CD4-positive, CD25-positive, alpha-beta regulatory T cell (primary cell): ENCODE measurements around the gene MAS1L. TPM values are rescaled to one million over a fixed set of nuclear protein-coding genes. Genes with fewer than 3 reads are reported as not detected.
A peak's percentile ranks its signal among the peaks of the same experiment; 100 is the strongest.

ENCODE experiments used
- ATAC-seq, 2 donors: fragments of 150-1000 bp; cut with Tn5 transposase; one replicate each; pipeline ENCODE4 v1.10.0; 2021; ENCODE audit warnings: low read depth in 2 of 2, moderate number of reproducible peaks in 2 of 2, moderate library complexity in 1 of 2
- DNase-seq, 3 donors: peaks; one replicate each; pipeline versions ENCODE4 v3.0.0 to v3.0.0-alpha.2; 2012 to 2022; ENCODE audit warnings: mixed read lengths in 1 of 3
- H3K27ac ChIP-seq: one replicate; pipeline ENCODE4 v1.7.0; 2013; ENCODE audit warnings: mild to moderate bottlenecking, low read length; ENCODE audit not compliant: insufficient read depth, poor library complexity, severe bottlenecking
- H3K27me3 ChIP-seq: one replicate; pipeline ENCODE4 v1.7.0; 2013; ENCODE audit warnings: low read length; ENCODE audit not compliant: control insufficient read depth, insufficient read depth
- H3K36me3 ChIP-seq: one replicate; pipeline ENCODE4 v1.7.0; 2013; ENCODE audit warnings: mild to moderate bottlenecking, low read length, moderate library complexity; ENCODE audit not compliant: control insufficient read depth, insufficient read depth
- H3K4me1 ChIP-seq: 2 replicates; pipeline ENCODE4 v1.7.0; 2013; ENCODE audit warnings: mild to moderate bottlenecking, low read length; ENCODE audit not compliant: insufficient read depth, control insufficient read depth, poor library complexity, severe bottlenecking
- H3K4me3 ChIP-seq: one replicate; pipeline ENCODE4 v1.7.0; 2013; ENCODE audit warnings: low read depth, mild to moderate bottlenecking, low read length, moderate library complexity
- H3K9me3 ChIP-seq, 2 experiments: 1 replicate in 1 of 2; 2 replicates in 1 of 2; pipeline ENCODE4 v1.7.0; 2013; ENCODE audit warnings: low read length in 2 of 2, mild to moderate bottlenecking in 1 of 2, moderate library complexity in 1 of 2; ENCODE audit not compliant: control insufficient read depth in 2 of 2
- H3K27ac Mint-ChIP-seq, 3 donors: one replicate each; pipeline ENCODE4 v1.8.0; 2020 to 2022; ENCODE audit warnings: mild to moderate bottlenecking in 3 of 3, mixed read lengths in 3 of 3, moderate library complexity in 2 of 3
- H3K27me3 Mint-ChIP-seq: one replicate; pipeline ENCODE4 v1.8.0; 2022; ENCODE audit warnings: mild to moderate bottlenecking, mixed read lengths
- H3K36me3 Mint-ChIP-seq: one replicate; pipeline ENCODE4 v1.8.0; 2020; ENCODE audit warnings: mixed read lengths
- H3K4me1 Mint-ChIP-seq, 4 donors: one replicate each; pipeline ENCODE4 v1.8.0; 2020 to 2022; ENCODE audit warnings: mixed read lengths in 4 of 4, mild to moderate bottlenecking in 1 of 4
- H3K4me3 Mint-ChIP-seq, 4 donors: one replicate each; pipeline ENCODE4 v1.8.0; 2020 to 2022; ENCODE audit warnings: mild to moderate bottlenecking in 4 of 4, mixed read lengths in 4 of 4, moderate library complexity in 3 of 4
- H3K9me3 Mint-ChIP-seq, 7 donors: one replicate each; pipeline ENCODE4 v1.8.0; 2020 to 2022; ENCODE audit warnings: mixed read lengths in 7 of 7, mild to moderate bottlenecking in 3 of 7, moderate library complexity in 2 of 7
- polyA plus RNA-seq, 4 donors: library from polyadenylated mRNA; unstranded; fragments of 300-500 nt; fragmentation: Illumina TruSeq; gene quantifications; one replicate each; pipeline ENCODE4 v1.2.3, GENCODE V29; 2021
- total RNA-seq: library from RNA; stranded (reverse); gene quantifications from one replicate; pipeline ENCODE4 v1.2.3, GENCODE V29; 2022

Gene MAS1L
- total and polyA plus RNA-seq, 5 donors from 2014 or later, result not detected

DNA sequence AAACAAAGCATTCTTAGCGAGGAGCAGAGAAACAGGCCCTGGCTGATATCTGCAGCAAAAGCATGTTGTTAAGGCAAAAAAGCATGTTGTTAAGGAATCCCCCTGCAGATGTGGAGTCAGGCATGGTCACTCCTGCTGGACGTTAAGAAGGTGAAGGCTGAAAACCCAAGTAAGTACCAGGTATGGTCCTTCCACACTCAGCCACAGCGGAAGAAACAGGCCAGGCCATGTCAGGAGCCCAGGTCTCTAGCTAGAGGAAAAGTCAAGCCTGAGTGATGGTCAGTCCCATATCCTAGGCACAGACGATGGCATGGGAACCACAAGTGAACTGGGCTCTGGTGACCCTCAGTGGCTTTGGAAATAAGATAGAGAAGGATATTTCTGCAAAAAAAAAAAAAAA, 32.5 kb upstream of the MAS1L start:
- H3K9me3 Mint-ChIP-seq, result peaks cover 0 to 1% (median 0%) of the 10 kb centered on the region in 7 donors

DNA sequence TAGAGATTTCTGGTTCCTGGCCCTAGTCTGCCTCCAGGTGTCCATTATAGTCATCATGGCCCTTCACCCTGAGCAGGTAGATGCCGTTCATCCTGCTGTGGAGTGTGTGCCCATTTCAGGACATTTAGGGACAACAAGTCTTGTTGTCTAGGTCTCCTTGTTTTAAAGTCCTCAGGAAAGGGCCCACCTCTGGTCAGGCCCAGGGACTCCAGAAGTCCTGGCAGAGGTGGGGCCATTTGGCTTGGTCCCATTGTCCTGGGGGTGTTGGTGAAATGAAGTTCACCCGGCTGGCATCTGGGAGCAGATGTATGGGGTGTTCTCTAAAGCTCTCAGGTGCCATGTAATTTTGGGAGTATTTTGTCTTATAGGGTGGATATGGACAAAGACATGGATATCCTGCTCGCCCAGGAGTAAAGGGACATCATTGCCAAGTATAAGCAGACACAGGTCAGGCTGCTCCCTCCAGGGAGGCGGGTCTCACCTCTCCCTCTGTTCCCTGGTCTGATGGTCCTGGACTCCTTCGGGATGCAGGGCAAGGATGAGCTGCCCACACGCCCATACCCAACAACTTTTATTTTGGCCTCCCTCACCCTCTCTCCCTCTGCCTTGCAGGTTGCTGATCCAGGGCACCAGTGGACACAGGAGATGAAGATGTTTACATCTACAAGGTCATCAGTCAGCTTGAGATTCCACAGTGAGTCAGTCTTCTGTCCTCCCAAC, 31.7 kb upstream of the MAS1L start:
- Histone ChIP-seq H3K9me3 (no peaks in the 10 kb centered on the region), H3K4me3 (no peak overlapping the region), H3K27me3 (peaks cover 3% of the 10 kb centered on the region), H3K4me1 (no peaks in the 10 kb centered on the region), H3K27ac (no peak overlapping the region), H3K36me3 (no peaks in the 10 kb centered on the region)
- H3K4me1 Mint-ChIP-seq, result peaks cover 5 to 10% (median 8%) of the 10 kb centered on the region in 4 donors
- H3K36me3 Mint-ChIP-seq, result no peaks in the 10 kb centered on the region
- H3K27me3 Mint-ChIP-seq, result peaks cover 22% of the 10 kb centered on the region
- H3K4me3 Mint-ChIP-seq, result no peak overlapping the region
- DNase-seq (no peak), ATAC-seq (no peak)
- H3K27ac Mint-ChIP-seq, result peak overlapping the region in 1 of 3 donors; percentile 67
- H3K9me3 Mint-ChIP-seq, result peaks cover 0 to 1% (median 0%) of the 10 kb centered on the region in 7 donors

More for the DNA sequence above, 32.5 kb upstream of the MAS1L start:
- Mint-ChIP-seq H3K27ac (no peak overlapping the region), H3K4me3 (no peak overlapping the region), H3K4me1 (peaks cover 5 to 10% (median 7%) of the 10 kb centered on the region in 4 donors), H3K36me3 (no peaks in the 10 kb centered on the region), H3K27me3 (peaks cover 30% of the 10 kb centered on the region)
- Histone ChIP-seq H3K36me3 (no peaks in the 10 kb centered on the region), H3K4me1 (no peaks in the 10 kb centered on the region), H3K4me3 (no peak overlapping the region), H3K27me3 (peaks cover 3% of the 10 kb centered on the region), H3K9me3 (no peaks in the 10 kb centered on the region), H3K27ac (no peak overlapping the region)
- DNase-seq (no peak), ATAC-seq (no peak)

DNA sequence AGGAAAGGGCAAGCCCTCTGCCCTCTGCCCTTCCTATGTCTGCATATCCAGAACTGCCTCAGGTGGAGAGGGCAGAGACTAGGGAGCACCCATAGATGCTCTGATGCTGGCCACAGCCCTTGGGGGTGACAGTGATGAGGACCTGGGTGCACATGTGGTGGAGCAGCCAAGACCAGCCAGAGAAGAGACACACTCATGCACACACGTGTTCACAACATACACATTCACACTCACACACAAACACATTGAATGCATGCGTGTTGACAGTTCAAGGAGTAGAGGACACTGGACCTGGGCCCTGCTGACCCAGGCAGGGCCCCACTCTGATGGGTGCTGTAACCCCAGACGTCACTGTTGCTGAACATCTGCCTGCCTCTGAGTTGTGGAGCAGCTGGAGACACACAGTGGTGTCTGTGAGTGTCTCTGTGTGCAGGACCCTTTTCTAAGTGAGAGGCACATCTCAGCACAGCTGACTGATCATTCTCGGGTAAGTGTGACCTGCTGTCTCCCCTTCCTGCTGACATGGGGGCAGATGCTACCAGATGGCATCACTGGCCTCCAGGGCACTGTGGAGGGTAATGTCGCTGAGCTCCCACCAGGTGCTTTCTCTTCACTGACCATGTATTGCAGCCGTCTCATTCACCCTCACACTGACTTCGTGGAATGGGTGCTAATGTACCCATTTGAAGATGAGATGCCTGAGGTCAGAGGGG, 30.1 kb upstream of the MAS1L start:
- no peak overlapping the region for H3K27ac Mint-ChIP-seq
- H3K4me1 Mint-ChIP-seq, result peaks cover 5 to 10% (median 8%) of the 10 kb centered on the region in 4 donors
- Histone ChIP-seq H3K4me1 (no peaks in the 10 kb centered on the region), H3K4me3 (no peak overlapping the region), H3K9me3 (no peaks in the 10 kb centered on the region), H3K27ac (no peak overlapping the region), H3K27me3 (peaks cover 3% of the 10 kb centered on the region), H3K36me3 (no peaks in the 10 kb centered on the region)
- DNase-seq (no peak), ATAC-seq (no peak)
- H3K27me3 Mint-ChIP-seq, result peaks cover 18% of the 10 kb centered on the region
- no peak overlapping the region for H3K4me3 Mint-ChIP-seq
- no peaks in the 10 kb centered on the region for H3K36me3 Mint-ChIP-seq
- peaks cover 0 to 1% (median 0%) of the 10 kb centered on the region in 7 donors for H3K9me3 Mint-ChIP-seq

DNA sequence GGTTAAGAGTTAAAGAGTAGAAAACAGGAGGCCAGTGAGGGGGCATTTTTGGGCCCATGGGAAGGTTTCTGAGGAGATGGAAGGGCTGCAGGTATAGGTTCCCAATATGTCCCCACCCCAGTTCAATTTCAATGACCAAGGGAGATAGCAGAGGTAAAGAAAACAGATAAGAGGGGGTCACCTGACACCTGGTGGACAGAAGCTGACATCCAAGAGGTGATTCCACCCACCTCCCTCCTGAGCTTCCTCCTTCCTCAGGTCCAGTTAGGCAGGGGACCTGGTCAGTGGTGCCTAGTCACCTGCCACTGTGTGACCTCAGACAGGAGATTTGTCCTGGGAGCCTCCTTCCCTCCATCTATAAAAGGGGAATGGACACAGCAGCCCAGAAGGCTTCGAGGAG, 29.5 kb upstream of the MAS1L start:
- no peaks in the 10 kb centered on the region for H3K4me1 ChIP-seq
- H3K27ac ChIP-seq, result no peak overlapping the region
- Mint-ChIP-seq H3K9me3 (peaks cover 0 to 1% (median 0%) of the 10 kb centered on the region in 7 donors), H3K4me1 (peaks cover 5 to 10% (median 8%) of the 10 kb centered on the region in 4 donors), H3K36me3 (no peaks in the 10 kb centered on the region), H3K27ac (no peak overlapping the region), H3K27me3 (peaks cover 14% of the 10 kb centered on the region), H3K4me3 (no peak overlapping the region)
- ATAC-seq (no peak), DNase-seq (no peak)
- no peaks in the 10 kb centered on the region for H3K9me3 ChIP-seq
- peaks cover 3% of the 10 kb centered on the region for H3K27me3 ChIP-seq
- H3K4me3 ChIP-seq, result no peak overlapping the region
- no peaks in the 10 kb centered on the region for H3K36me3 ChIP-seq

DNA sequence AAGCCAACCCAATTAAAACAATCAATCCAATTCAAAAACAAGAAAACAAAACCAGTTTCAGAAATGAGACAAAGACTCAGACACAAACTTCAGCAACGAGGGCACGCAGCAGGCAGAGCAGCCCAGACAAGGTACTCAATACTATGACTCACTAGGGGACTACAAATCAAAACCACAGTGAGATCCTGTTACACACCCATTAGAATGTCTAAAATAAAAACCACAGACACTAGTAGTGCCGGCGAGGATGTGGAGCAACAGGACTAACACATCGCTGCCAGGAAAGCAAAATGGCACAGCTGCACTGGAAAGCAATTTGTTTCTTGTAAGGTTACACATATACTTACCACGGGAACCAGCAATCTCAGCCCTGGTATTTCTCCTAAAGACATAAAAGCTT, 28.4 kb upstream of the MAS1L start:
- H3K27me3 ChIP-seq, result no peaks in the 10 kb centered on the region
- H3K27ac Mint-ChIP-seq, result peak overlapping the region in 1 of 3 donors; percentile 29
- no peaks in the 10 kb centered on the region for H3K36me3 Mint-ChIP-seq
- H3K9me3 ChIP-seq, result no peaks in the 10 kb centered on the region
- no peak overlapping the region for H3K4me3 Mint-ChIP-seq
- H3K27me3 Mint-ChIP-seq, result peaks cover 17% of the 10 kb centered on the region
- H3K27ac ChIP-seq, result no peak overlapping the region
- H3K4me3 ChIP-seq, result no peak overlapping the region
- H3K4me1 ChIP-seq, result no peaks in the 10 kb centered on the region
- ATAC-seq (peak; percentile 93 to 97), DNase-seq (peak in 2 of 3 donors; percentile 18 to 81)
- peaks cover 5 to 10% (median 8%) of the 10 kb centered on the region in 4 donors for H3K4me1 Mint-ChIP-seq
- peaks cover 0 to 1% (median 0%) of the 10 kb centered on the region in 7 donors for H3K9me3 Mint-ChIP-seq
- no peaks in the 10 kb centered on the region for H3K36me3 ChIP-seq

DNA sequence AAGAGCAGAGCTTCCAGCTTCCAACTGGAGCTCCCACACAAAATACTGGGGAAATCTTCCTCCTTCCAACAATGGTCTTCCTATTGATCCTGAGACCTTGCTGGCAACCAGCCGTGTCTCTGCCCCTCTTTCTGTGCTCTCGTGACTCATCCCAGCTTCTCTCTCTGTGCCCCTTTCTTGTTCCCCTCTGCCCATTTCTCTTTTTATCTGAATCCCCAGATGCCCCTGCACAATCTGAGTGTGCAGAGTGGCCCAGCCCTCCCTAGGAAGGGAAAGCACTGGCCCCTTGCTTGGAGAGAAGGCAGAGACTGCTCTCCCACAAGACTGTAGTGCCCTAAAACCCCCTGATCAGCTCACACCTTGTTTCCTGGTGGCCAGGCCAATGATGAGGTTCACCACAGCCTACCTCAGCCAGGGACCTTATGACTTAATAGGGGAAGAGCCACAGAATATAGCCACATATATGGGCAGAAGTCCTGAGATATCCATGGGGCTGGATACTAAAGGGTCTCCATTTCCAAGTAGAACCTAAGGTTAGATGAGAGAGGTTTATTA, 23.1 kb upstream of the MAS1L start:
- Mint-ChIP-seq H3K27ac (peak overlapping the region in 2 of 3 donors; percentile 31 to 60), H3K27me3 (peaks cover 10% of the 10 kb centered on the region), H3K9me3 (peaks cover 0 to 2% (median 0%) of the 10 kb centered on the region in 7 donors), H3K4me1 (peaks cover 0 to 14% (median 3%) of the 10 kb centered on the region in 4 donors), H3K4me3 (no peak overlapping the region), H3K36me3 (no peaks in the 10 kb centered on the region)
- no peak overlapping the region for H3K4me3 ChIP-seq
- DNase-seq, result no peak
- H3K36me3 ChIP-seq, result no peaks in the 10 kb centered on the region
- ATAC-seq, result no peak
- H3K4me1 ChIP-seq, result no peaks in the 10 kb centered on the region
- H3K27ac ChIP-seq, result no peak overlapping the region
- no peaks in the 10 kb centered on the region for H3K27me3 ChIP-seq
- H3K9me3 ChIP-seq, result no peaks in the 10 kb centered on the region

DNA sequence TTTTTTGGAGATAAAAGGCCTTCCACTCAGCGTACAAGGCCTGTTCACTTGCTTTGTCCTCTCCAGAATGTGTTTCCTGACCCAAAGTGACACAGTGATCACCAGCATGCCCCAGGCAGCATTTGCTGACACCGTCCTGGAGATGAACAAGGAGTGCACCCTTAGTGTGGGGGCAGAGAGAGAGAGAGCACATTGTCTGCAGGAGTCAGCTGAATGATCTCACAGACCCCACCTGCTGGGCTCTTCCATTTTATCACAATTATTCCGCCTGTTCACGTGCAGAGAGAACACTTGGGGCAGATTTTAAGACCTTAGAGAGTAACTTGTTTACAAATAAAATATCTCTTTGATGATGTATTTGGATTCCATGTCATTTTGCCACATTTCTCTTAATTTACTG, 22.4 kb upstream of the MAS1L start:
- DNase-seq, result no peak
- Histone ChIP-seq H3K27me3 (no peaks in the 10 kb centered on the region), H3K4me1 (no peaks in the 10 kb centered on the region), H3K36me3 (no peaks in the 10 kb centered on the region), H3K9me3 (no peaks in the 10 kb centered on the region), H3K4me3 (no peak overlapping the region), H3K27ac (no peak overlapping the region)
- peaks cover 0 to 12% (median 1%) of the 10 kb centered on the region in 4 donors for H3K4me1 Mint-ChIP-seq
- peaks cover 10% of the 10 kb centered on the region for H3K27me3 Mint-ChIP-seq
- peaks cover 0 to 2% (median 0%) of the 10 kb centered on the region in 7 donors for H3K9me3 Mint-ChIP-seq
- no peak overlapping the region for H3K27ac Mint-ChIP-seq
- H3K4me3 Mint-ChIP-seq, result no peak overlapping the region
- ATAC-seq, result no peak
- no peaks in the 10 kb centered on the region for H3K36me3 Mint-ChIP-seq
